ENCODE results near the gene ATF7.

- TF ChIP-seq POLR2AphosphoS2 (IDR thresholded peaks at IDR 0.05; ENCODE audit: low read length) (no peak), PCBP2 (IDR thresholded peaks at IDR 0.05; ENCODE audit: low read depth, low read length, poor library complexity, severe bottlenecking) (no peak), RUNX1 (IDR thresholded peaks at IDR 0.05; ENCODE audit: low read depth) (no peak), PKNOX1 (IDR thresholded peaks at IDR 0.05) (no peak), ZBTB49 (CRISPR knock-in tag; IDR thresholded peaks at IDR 0.05; ENCODE audit: borderline replicate concordance) (no peak), EZH2 (IDR thresholded peaks at IDR 0.05; ENCODE audit: borderline replicate concordance, low read depth, low read length) (no peak), DDX20 (tag; IDR thresholded peaks at IDR 0.05; ENCODE audit: low read depth) (no peak), TAF1 (IDR thresholded peaks at IDR 0.05; ENCODE audit: control insufficient read depth, extremely low read depth, insufficient read depth, low read length, severe bottlenecking) (no peak), EP300 (IDR thresholded peaks at IDR 0.05; ENCODE audit: low read length) (no peak)
Measured at GRCh38 chr12:53670971-53671370, 44.8 kb upstream of the ATF7 start.

Measured in K562 (cell line).